ENCODE measurements around the gene YWHAH. TPM values are rescaled to one million over a fixed set of nuclear protein-coding genes. Genes with fewer than 3 reads are reported as not detected.

YWHAH gene
- total RNA-seq, 1 experiment from 2014 or later, result 64.2 TPM

DNA sequence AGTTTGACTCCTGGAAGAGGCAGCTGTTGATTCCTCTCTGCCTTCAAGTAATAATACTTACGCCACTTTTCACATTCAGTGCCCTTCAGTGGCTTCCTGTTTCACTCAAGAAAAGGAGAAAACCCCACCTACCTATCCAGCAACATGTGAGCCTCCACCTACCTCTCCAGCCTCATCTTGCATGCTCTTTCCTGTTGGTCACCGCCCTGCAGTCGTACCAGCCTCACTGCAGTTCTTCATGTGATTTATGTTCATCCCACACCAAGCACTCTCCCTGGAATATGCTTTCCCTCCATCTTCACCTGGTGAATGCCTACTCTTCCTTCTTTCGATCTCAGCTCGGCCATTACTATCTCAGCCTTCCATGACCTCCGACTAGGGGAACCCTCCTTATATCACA, 21.8 kb upstream of the YWHAH start:
- no peaks in the 10 kb centered on the region for H3K4me1 Mint-ChIP-seq (ENCODE audit: insufficient read depth, unreplicated experiment)

GRCh38 chr22:31923136-31923535, 21.2 kb upstream of the YWHAH start:
- no peak for TF ChIP-seq CTCF (IDR thresholded peaks at IDR 0.05; ENCODE audit: unreplicated experiment)
- Mint-ChIP-seq H3K9me3 (ENCODE audit: unreplicated experiment) (peaks cover 8% of the 10 kb centered on the region), H3K27ac (ENCODE audit: low read depth, unreplicated experiment) (no peak overlapping the region), H3K4me3 (ENCODE audit: unreplicated experiment) (no peak overlapping the region), H3K36me3 (ENCODE audit: insufficient read depth, unreplicated experiment) (no peaks in the 10 kb centered on the region), H3K4me1 (ENCODE audit: insufficient read depth, unreplicated experiment) (no peaks in the 10 kb centered on the region), H3K27me3 (ENCODE audit: insufficient read depth, unreplicated experiment) (peaks cover 18% of the 10 kb centered on the region)
- intact Hi-C loops (cut with micrococcal nuclease), result no loop called here
- ChIA-PET CTCF (interaction anchor here (0.6 kb wide), 1 partner anchor 20 kb away, joined by 3 read pairs; no protein-coding TSS in a partner anchor), POLR2A (no interaction called here)
- no peak for DNase-seq (ENCODE audit: unreplicated experiment)
- BruUV-seq (replicated peaks), result no TSS peak

More for the DNA sequence above, 21.8 kb upstream of the YWHAH start:
- intact Hi-C loops (cut with micrococcal nuclease), result no loop called here
- no peak for TF ChIP-seq CTCF (IDR thresholded peaks at IDR 0.05; ENCODE audit: unreplicated experiment)
- no peak overlapping the region for H3K27ac Mint-ChIP-seq (ENCODE audit: low read depth, unreplicated experiment)
- H3K9me3 Mint-ChIP-seq (ENCODE audit: unreplicated experiment), result peaks cover 8% of the 10 kb centered on the region
- CTCF ChIA-PET, result interaction anchor here (0.6 kb wide), 2 partner anchors 20 to 226 kb away, joined by 3 read pairs; no protein-coding TSS in a partner anchor
- no peak for DNase-seq (ENCODE audit: unreplicated experiment)
- peaks cover 12% of the 10 kb centered on the region for H3K27me3 Mint-ChIP-seq (ENCODE audit: insufficient read depth, unreplicated experiment)
- H3K4me3 Mint-ChIP-seq (ENCODE audit: unreplicated experiment), result no peak overlapping the region
- no peaks in the 10 kb centered on the region for H3K36me3 Mint-ChIP-seq (ENCODE audit: insufficient read depth, unreplicated experiment)
- no TSS peak for BruUV-seq (replicated peaks)
- POLR2A ChIA-PET, result no interaction called here

- no peaks in the 10 kb centered on the region for H3K36me3 Mint-ChIP-seq (ENCODE audit: insufficient read depth, unreplicated experiment)
- H3K27ac Mint-ChIP-seq (ENCODE audit: low read depth, unreplicated experiment), result no peak overlapping the region
- ChIA-PET CTCF (no interaction called here), POLR2A (no interaction called here)
- intact Hi-C loops (cut with micrococcal nuclease), result no loop called here
- TF ChIP-seq CTCF (IDR thresholded peaks at IDR 0.05; ENCODE audit: unreplicated experiment), result no peak
- no peaks in the 10 kb centered on the region for H3K4me1 Mint-ChIP-seq (ENCODE audit: insufficient read depth, unreplicated experiment)
- H3K27me3 Mint-ChIP-seq (ENCODE audit: insufficient read depth, unreplicated experiment), result peaks cover 24% of the 10 kb centered on the region
- no peak overlapping the region for H3K4me3 Mint-ChIP-seq (ENCODE audit: unreplicated experiment)
- BruUV-seq (replicated peaks), result no TSS peak
- no peak for DNase-seq (ENCODE audit: unreplicated experiment)
- peaks cover 8% of the 10 kb centered on the region for H3K9me3 Mint-ChIP-seq (ENCODE audit: unreplicated experiment)
Measured at GRCh38 chr22:31923747-31924146, 20.6 kb upstream of the YWHAH start.

DNA sequence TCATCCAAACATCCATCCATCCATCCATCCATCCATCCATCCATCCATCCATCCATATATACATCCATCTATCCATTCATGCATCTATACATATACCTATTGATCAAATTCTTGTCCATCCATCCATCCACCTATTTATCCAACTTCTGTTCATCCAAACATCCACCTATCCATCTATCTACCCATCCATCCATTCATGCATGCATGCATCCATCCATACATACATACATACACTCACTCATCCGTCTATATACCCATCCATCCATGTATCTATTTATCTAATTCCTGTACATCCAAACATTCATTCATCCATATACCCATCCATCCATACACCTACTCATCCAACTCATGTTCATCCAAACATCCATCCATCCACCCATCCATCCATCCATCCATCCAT, 19.3 kb upstream of the YWHAH start:
- Mint-ChIP-seq H3K27ac (ENCODE audit: low read depth, unreplicated experiment) (no peak overlapping the region), H3K27me3 (ENCODE audit: insufficient read depth, unreplicated experiment) (peaks cover 31% of the 10 kb centered on the region), H3K4me1 (ENCODE audit: insufficient read depth, unreplicated experiment) (no peaks in the 10 kb centered on the region), H3K4me3 (ENCODE audit: unreplicated experiment) (no peak overlapping the region), H3K36me3 (ENCODE audit: insufficient read depth, unreplicated experiment) (no peaks in the 10 kb centered on the region), H3K9me3 (ENCODE audit: unreplicated experiment) (peaks cover 8% of the 10 kb centered on the region)
- CTCF ChIA-PET, result no interaction called here
- no peak for DNase-seq (ENCODE audit: unreplicated experiment)
- TF ChIP-seq CTCF (IDR thresholded peaks at IDR 0.05; ENCODE audit: unreplicated experiment), result no peak
- intact Hi-C loops (cut with micrococcal nuclease), result no loop called here
- no TSS peak for BruUV-seq (replicated peaks)
- POLR2A ChIA-PET, result interaction anchor here (0.7 kb wide), 1 partner anchor 278 kb away, joined by 4 read pairs; no protein-coding TSS in a partner anchor

Measured in MCF 10A (cell line).